ENCODE data around the gene SPAG16. TPM values are rescaled to one million over a fixed set of nuclear protein-coding genes. Genes with fewer than 3 reads are reported as not detected.

SPAG16 gene
- total RNA-seq, 1 experiment from 2014 or later, result 21.5 TPM

DNA sequence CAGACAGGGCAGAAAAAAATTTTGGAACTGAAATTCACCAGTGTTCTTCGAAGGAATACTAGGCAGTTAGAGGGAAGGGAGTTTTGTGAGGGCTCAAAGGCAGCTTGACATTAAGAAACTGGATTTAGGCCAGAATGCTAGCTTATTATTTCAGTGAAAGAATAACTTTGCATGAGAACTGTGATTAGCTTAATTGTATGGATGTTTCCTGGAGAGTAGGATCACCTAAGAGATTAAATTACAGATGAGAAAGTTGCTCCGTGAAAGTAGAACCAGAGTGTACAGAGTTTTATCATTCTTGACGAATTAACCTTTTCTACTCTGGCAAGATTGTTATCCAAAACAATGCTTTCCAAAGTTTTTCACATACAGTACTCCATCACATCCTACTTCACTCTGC, 6.2 kb downstream of the SPAG16 start:
- Histone ChIP-seq H3K4me3 (ENCODE audit: low read depth, low read length) (no peak overlapping the region), H3K36me3 (ENCODE audit: control insufficient read depth, insufficient read depth, low read length) (0 out of 2 replicates have a peak, but pooled peaks cover 1% of the 10 kb centered on the region), H3K4me1 (no peaks in the 10 kb centered on the region), H3K9me3 (no peaks in the 10 kb centered on the region), H3K27me3 (replicated peaks; ENCODE audit: control insufficient read depth, insufficient read depth, low read length) (no peaks in the 10 kb centered on the region)
- TF ChIP-seq, protein P1, sequence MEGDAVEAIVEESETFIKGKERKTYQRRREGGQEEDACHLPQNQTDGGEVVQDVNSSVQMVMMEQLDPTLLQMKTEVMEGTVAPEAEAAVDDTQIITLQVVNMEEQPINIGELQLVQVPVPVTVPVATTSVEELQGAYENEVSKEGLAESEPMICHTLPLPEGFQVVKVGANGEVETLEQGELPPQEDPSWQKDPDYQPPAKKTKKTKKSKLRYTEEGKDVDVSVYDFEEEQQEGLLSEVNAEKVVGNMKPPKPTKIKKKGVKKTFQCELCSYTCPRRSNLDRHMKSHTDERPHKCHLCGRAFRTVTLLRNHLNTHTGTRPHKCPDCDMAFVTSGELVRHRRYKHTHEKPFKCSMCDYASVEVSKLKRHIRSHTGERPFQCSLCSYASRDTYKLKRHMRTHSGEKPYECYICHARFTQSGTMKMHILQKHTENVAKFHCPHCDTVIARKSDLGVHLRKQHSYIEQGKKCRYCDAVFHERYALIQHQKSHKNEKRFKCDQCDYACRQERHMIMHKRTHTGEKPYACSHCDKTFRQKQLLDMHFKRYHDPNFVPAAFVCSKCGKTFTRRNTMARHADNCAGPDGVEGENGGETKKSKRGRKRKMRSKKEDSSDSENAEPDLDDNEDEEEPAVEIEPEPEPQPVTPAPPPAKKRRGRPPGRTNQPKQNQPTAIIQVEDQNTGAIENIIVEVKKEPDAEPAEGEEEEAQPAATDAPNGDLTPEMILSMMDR (IDR thresholded peaks at IDR 0.05; ENCODE audit: insufficient read depth in 1 of 2, low read depth in 1 of 2, low read length in 1 of 2, severe bottlenecking in 1 of 2, unreplicated experiment in 1 of 2), result no peak
- H3K4me3 Mint-ChIP-seq (ENCODE audit: unreplicated experiment), result no peak overlapping the region
- H3K27ac Mint-ChIP-seq (ENCODE audit: unreplicated experiment), result no peak overlapping the region
- ChIA-PET CTCF (no interaction called here), POLR2A (no interaction called here)
- no peak for DNase-seq
- H3K27me3 Mint-ChIP-seq (ENCODE audit: insufficient read depth, unreplicated experiment), result no peaks in the 10 kb centered on the region
- intact Hi-C loops (cut with micrococcal nuclease; ENCODE audit: unreplicated experiment), result no loop called here
- H3K4me1 Mint-ChIP-seq (ENCODE audit: low read depth, unreplicated experiment), result no peaks in the 10 kb centered on the region
- H3K36me3 Mint-ChIP-seq (ENCODE audit: insufficient read depth, unreplicated experiment), result peaks cover 7% of the 10 kb centered on the region
- no peaks in the 10 kb centered on the region for H3K9me3 Mint-ChIP-seq (ENCODE audit: unreplicated experiment)
- no TSS peak for BruUV-seq (replicated peaks)

DNA sequence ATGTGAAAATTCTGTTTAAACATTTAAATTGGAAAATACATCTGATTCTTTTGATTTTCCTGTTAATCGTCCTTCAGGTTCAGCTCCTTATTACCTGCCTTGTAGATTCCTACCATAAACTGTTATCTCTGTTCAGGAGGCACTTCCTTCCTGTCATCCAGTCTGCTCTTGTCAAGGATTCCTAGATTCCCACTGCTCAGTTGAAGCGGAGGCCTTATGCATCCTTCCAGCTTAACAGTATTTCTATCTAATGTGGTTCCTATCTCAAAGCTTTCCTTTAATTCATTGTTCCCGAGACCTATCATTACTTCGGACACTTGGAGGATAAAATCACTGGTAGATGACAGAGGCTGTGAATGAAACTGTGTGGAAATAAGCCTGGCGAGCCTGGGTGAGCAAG, 12.0 kb downstream of the SPAG16 start:
- no TSS peak for BruUV-seq (replicated peaks)
- Mint-ChIP-seq H3K27me3 (ENCODE audit: insufficient read depth, unreplicated experiment) (no peaks in the 10 kb centered on the region), H3K4me3 (ENCODE audit: unreplicated experiment) (no peak overlapping the region), H3K27ac (ENCODE audit: unreplicated experiment) (no peak overlapping the region), H3K4me1 (ENCODE audit: low read depth, unreplicated experiment) (no peaks in the 10 kb centered on the region), H3K36me3 (ENCODE audit: insufficient read depth, unreplicated experiment) (peaks cover 14% of the 10 kb centered on the region), H3K9me3 (ENCODE audit: unreplicated experiment) (no peaks in the 10 kb centered on the region)
- TF ChIP-seq, protein P1 (IDR thresholded peaks at IDR 0.05; ENCODE audit: insufficient read depth in 1 of 2, low read depth in 1 of 2, low read length in 1 of 2, severe bottlenecking in 1 of 2, unreplicated experiment in 1 of 2), result no peak
- no peak for DNase-seq
- H3K4me1 ChIP-seq, result no peaks in the 10 kb centered on the region
- no peaks in the 10 kb centered on the region for H3K27me3 ChIP-seq (replicated peaks; ENCODE audit: control insufficient read depth, insufficient read depth, low read length)
- H3K9me3 ChIP-seq, result no peaks in the 10 kb centered on the region
- CTCF ChIA-PET, result no interaction called here
- H3K4me3 ChIP-seq (ENCODE audit: low read depth, low read length), result no peak overlapping the region
- no peaks in the 10 kb centered on the region for H3K36me3 ChIP-seq (ENCODE audit: control insufficient read depth, insufficient read depth, low read length)
- intact Hi-C loops (cut with micrococcal nuclease; ENCODE audit: unreplicated experiment), result no loop called here
- POLR2A ChIA-PET, result no interaction called here

- peaks cover 17% of the 10 kb centered on the region for H3K9me3 ChIP-seq
- intact Hi-C loops (cut with micrococcal nuclease; ENCODE audit: unreplicated experiment), result no loop called here
- no peak overlapping the region for H3K4me3 Mint-ChIP-seq (ENCODE audit: unreplicated experiment)
- no peak for DNase-seq
- no peaks in the 10 kb centered on the region for H3K4me1 ChIP-seq
- H3K4me3 ChIP-seq (ENCODE audit: low read depth, low read length), result no peak overlapping the region
- CTCF ChIA-PET, result no interaction called here
- H3K36me3 Mint-ChIP-seq (ENCODE audit: insufficient read depth, unreplicated experiment), result peaks cover 23% of the 10 kb centered on the region
- H3K4me1 Mint-ChIP-seq (ENCODE audit: low read depth, unreplicated experiment), result no peaks in the 10 kb centered on the region
- H3K9me3 Mint-ChIP-seq (ENCODE audit: unreplicated experiment), result peaks cover 28% of the 10 kb centered on the region
- no peaks in the 10 kb centered on the region for H3K27me3 Mint-ChIP-seq (ENCODE audit: insufficient read depth, unreplicated experiment)
- H3K36me3 ChIP-seq (ENCODE audit: control insufficient read depth, insufficient read depth, low read length), result peaks cover 1% of the 10 kb centered on the region; the same call in 1 of the 2 replicates
- BruUV-seq (replicated peaks), result no TSS peak
- POLR2A ChIA-PET, result no interaction called here
- TF ChIP-seq, protein P1 (IDR thresholded peaks at IDR 0.05; ENCODE audit: insufficient read depth in 1 of 2, low read depth in 1 of 2, low read length in 1 of 2, severe bottlenecking in 1 of 2, unreplicated experiment in 1 of 2), result no peak
- no peaks in the 10 kb centered on the region for H3K27me3 ChIP-seq (replicated peaks; ENCODE audit: control insufficient read depth, insufficient read depth, low read length)
- H3K27ac Mint-ChIP-seq (ENCODE audit: unreplicated experiment), result no peak overlapping the region
Measured at GRCh38 chr2:213306316-213306942, 22.2 kb downstream of the SPAG16 start.
